ENCODE data around the gene ABCC2.
"Not testable (repeated sequence)": the region's sequence is repeated elsewhere in the genome, so short reads cannot be mapped to it uniquely, and the experiment has no call there.

ABCC2 gene

GRCh38 chr10:99835947-99836346 lies 53.5 kb downstream of the ABCC2 start:
- no CpG with 5 or more reads among the region's 8 CpGs for WGBS (ENCODE audit: insufficient coverage, insufficient read length)
- Histone ChIP-seq H3K4me3 (ENCODE audit: low read length) (no peak overlapping the region), H3K27ac (ENCODE audit: low read length) (no peak overlapping the region), H3K36me3 (ENCODE audit: control insufficient read depth, insufficient read depth, low read length) (no peaks in the 10 kb centered on the region), H3K4me1 (ENCODE audit: control insufficient read depth, insufficient read depth, low read length) (no peaks in the 10 kb centered on the region), H3K27me3 (ENCODE audit: control insufficient read depth, insufficient read depth, low read length) (no peaks in the 10 kb centered on the region), H3K9me3 (ENCODE audit: control insufficient read depth, insufficient read depth, low read length) (no peaks in the 10 kb centered on the region)
- DNase-seq (ENCODE audit: low read depth, low spot score) = no peak

GRCh38 chr10:99836711-99837110 lies 54.3 kb downstream of the ABCC2 start:
- H3K36me3 ChIP-seq (ENCODE audit: control insufficient read depth, insufficient read depth, low read length) = no peaks in the 10 kb centered on the region
- no peaks in the 10 kb centered on the region for H3K4me1 ChIP-seq (ENCODE audit: control insufficient read depth, insufficient read depth, low read length)
- no peaks in the 10 kb centered on the region for H3K9me3 ChIP-seq (ENCODE audit: control insufficient read depth, insufficient read depth, low read length)
- H3K27me3 ChIP-seq (ENCODE audit: control insufficient read depth, insufficient read depth, low read length) = no peaks in the 10 kb centered on the region
- no peak overlapping the region for H3K27ac ChIP-seq (ENCODE audit: low read length)
- DNase-seq (ENCODE audit: low read depth, low spot score) = no peak
- WGBS (ENCODE audit: insufficient coverage, insufficient read length) = no CpG with 5 or more reads among the region's 2 CpGs
- H3K4me3 ChIP-seq (ENCODE audit: low read length) = no peak overlapping the region

GRCh38 chr10:99840859-99841258 lies 58.4 kb downstream of the ABCC2 start:
- not testable (repeated sequence) for H3K4me3 ChIP-seq (ENCODE audit: low read length); H3K4me1 ChIP-seq (ENCODE audit: control insufficient read depth, insufficient read depth, low read length); DNase-seq (ENCODE audit: low read depth, low spot score); H3K27ac ChIP-seq (ENCODE audit: low read length); H3K27me3 ChIP-seq (ENCODE audit: control insufficient read depth, insufficient read depth, low read length); H3K36me3 ChIP-seq (ENCODE audit: control insufficient read depth, insufficient read depth, low read length); H3K9me3 ChIP-seq (ENCODE audit: control insufficient read depth, insufficient read depth, low read length)
- WGBS (ENCODE audit: insufficient coverage, insufficient read length) = no CpG with 5 or more reads among the region's 2 CpGs

- Histone ChIP-seq H3K4me1 (ENCODE audit: control insufficient read depth, insufficient read depth, low read length) (0 out of 2 replicates have a peak, but pooled peaks cover 2% of the 10 kb centered on the region), H3K27me3 (ENCODE audit: control insufficient read depth, insufficient read depth, low read length) (no peaks in the 10 kb centered on the region), H3K36me3 (ENCODE audit: control insufficient read depth, insufficient read depth, low read length) (no peaks in the 10 kb centered on the region), H3K9me3 (ENCODE audit: control insufficient read depth, insufficient read depth, low read length) (no peaks in the 10 kb centered on the region), H3K27ac (ENCODE audit: low read length) (no peak overlapping the region), H3K4me3 (ENCODE audit: low read length) (no peak overlapping the region)
- no peak for DNase-seq (ENCODE audit: low read depth, low spot score)
- WGBS (ENCODE audit: insufficient coverage, insufficient read length) = no CpG with 5 or more reads among the region's 7 CpGs
Measured at GRCh38 chr10:99841746-99842145, 59.3 kb downstream of the ABCC2 start.

GRCh38 chr10:99843310-99843709 lies 60.9 kb downstream of the ABCC2 start:
- no CpG with 5 or more reads among the region's 3 CpGs for WGBS (ENCODE audit: insufficient coverage, insufficient read length)
- Histone ChIP-seq H3K9me3 (ENCODE audit: control insufficient read depth, insufficient read depth, low read length) (no peaks in the 10 kb centered on the region), H3K4me3 (ENCODE audit: low read length) (no peak overlapping the region), H3K4me1 (ENCODE audit: control insufficient read depth, insufficient read depth, low read length) (0 out of 2 replicates have a peak, but pooled peaks cover 2% of the 10 kb centered on the region), H3K27ac (ENCODE audit: low read length) (no peak overlapping the region), H3K36me3 (ENCODE audit: control insufficient read depth, insufficient read depth, low read length) (no peaks in the 10 kb centered on the region), H3K27me3 (ENCODE audit: control insufficient read depth, insufficient read depth, low read length) (no peaks in the 10 kb centered on the region)
- no peak for DNase-seq (ENCODE audit: low read depth, low spot score)

GRCh38 chr10:99844433-99844955 lies 62.1 kb downstream of the ABCC2 start:
- DNase-seq (ENCODE audit: low read depth, low spot score) = no peak
- no peak overlapping the region for H3K27ac ChIP-seq (ENCODE audit: low read length)
- no peaks in the 10 kb centered on the region for H3K9me3 ChIP-seq (ENCODE audit: control insufficient read depth, insufficient read depth, low read length)
- no peak overlapping the region for H3K4me3 ChIP-seq (ENCODE audit: low read length)
- WGBS (ENCODE audit: insufficient coverage, insufficient read length) = no CpG with 5 or more reads among the region's 6 CpGs
- H3K4me1 ChIP-seq (ENCODE audit: control insufficient read depth, insufficient read depth, low read length) = peaks cover 4% of the 10 kb centered on the region; the same call in 1 of the 2 replicates
- H3K27me3 ChIP-seq (ENCODE audit: control insufficient read depth, insufficient read depth, low read length) = no peaks in the 10 kb centered on the region
- H3K36me3 ChIP-seq (ENCODE audit: control insufficient read depth, insufficient read depth, low read length) = no peaks in the 10 kb centered on the region

- H3K4me3 ChIP-seq (ENCODE audit: low read length) = no peak overlapping the region
- H3K9me3 ChIP-seq (ENCODE audit: control insufficient read depth, insufficient read depth, low read length) = no peaks in the 10 kb centered on the region
- no peaks in the 10 kb centered on the region for H3K27me3 ChIP-seq (ENCODE audit: control insufficient read depth, insufficient read depth, low read length)
- no peaks in the 10 kb centered on the region for H3K36me3 ChIP-seq (ENCODE audit: control insufficient read depth, insufficient read depth, low read length)
- WGBS (ENCODE audit: insufficient coverage, insufficient read length) = no CpG with 5 or more reads among the region's 18 CpGs
- peaks cover 7% of the 10 kb centered on the region; the same call in 1 of the 2 replicates for H3K4me1 ChIP-seq (ENCODE audit: control insufficient read depth, insufficient read depth, low read length)
- peak; percentile 77 for DNase-seq (ENCODE audit: low read depth, low spot score)
- H3K27ac ChIP-seq (ENCODE audit: low read length) = no peak overlapping the region
Measured at GRCh38 chr10:99845837-99846382, 63.5 kb downstream of the ABCC2 start.

GRCh38 chr10:99849057-99849456 lies 66.6 kb downstream of the ABCC2 start:
- Histone ChIP-seq H3K27me3 (ENCODE audit: control insufficient read depth, insufficient read depth, low read length) (no peaks in the 10 kb centered on the region), H3K36me3 (ENCODE audit: control insufficient read depth, insufficient read depth, low read length) (no peaks in the 10 kb centered on the region), H3K9me3 (ENCODE audit: control insufficient read depth, insufficient read depth, low read length) (no peaks in the 10 kb centered on the region), H3K27ac (ENCODE audit: low read length) (no peak overlapping the region), H3K4me3 (ENCODE audit: low read length) (no peak overlapping the region), H3K4me1 (ENCODE audit: control insufficient read depth, insufficient read depth, low read length) (peaks cover 5% of the 10 kb centered on the region; the same call in 1 of the 2 replicates)
- DNase-seq (ENCODE audit: low read depth, low spot score) = no peak
- no CpG with 5 or more reads among the region's 7 CpGs for WGBS (ENCODE audit: insufficient coverage, insufficient read length)

GRCh38 chr10:99849536-99849935 lies 67.1 kb downstream of the ABCC2 start:
- DNase-seq (ENCODE audit: low read depth, low spot score) = no peak
- Histone ChIP-seq H3K9me3 (ENCODE audit: control insufficient read depth, insufficient read depth, low read length) (no peaks in the 10 kb centered on the region), H3K27ac (ENCODE audit: low read length) (no peak overlapping the region), H3K4me1 (ENCODE audit: control insufficient read depth, insufficient read depth, low read length) (peaks cover 5% of the 10 kb centered on the region; the same call in 1 of the 2 replicates), H3K4me3 (ENCODE audit: low read length) (no peak overlapping the region), H3K27me3 (ENCODE audit: control insufficient read depth, insufficient read depth, low read length) (no peaks in the 10 kb centered on the region), H3K36me3 (ENCODE audit: control insufficient read depth, insufficient read depth, low read length) (no peaks in the 10 kb centered on the region)
- no CpG with 5 or more reads among the region's 2 CpGs for WGBS (ENCODE audit: insufficient coverage, insufficient read length)

GRCh38 chr10:99850021-99850766 lies 67.8 kb downstream of the ABCC2 start:
- H3K27ac ChIP-seq (ENCODE audit: low read length) = no peak overlapping the region
- no peak overlapping the region for H3K4me3 ChIP-seq (ENCODE audit: low read length)
- DNase-seq (ENCODE audit: low read depth, low spot score) = peak; percentile 64
- no CpG with 5 or more reads among the region's 11 CpGs for WGBS (ENCODE audit: insufficient coverage, insufficient read length)
- no peaks in the 10 kb centered on the region for H3K27me3 ChIP-seq (ENCODE audit: control insufficient read depth, insufficient read depth, low read length)
- peaks cover 5% of the 10 kb centered on the region; the same call in 1 of the 2 replicates for H3K4me1 ChIP-seq (ENCODE audit: control insufficient read depth, insufficient read depth, low read length)
- H3K9me3 ChIP-seq (ENCODE audit: control insufficient read depth, insufficient read depth, low read length) = no peaks in the 10 kb centered on the region
- no peaks in the 10 kb centered on the region for H3K36me3 ChIP-seq (ENCODE audit: control insufficient read depth, insufficient read depth, low read length)

All from iPS DF 6.9 (cell line).